HEK293 (cell line): Measurements from ENCODE around the gene ST6GALNAC1.

Experiments used
- CTCF ChIA-PET: fragments of 350-600 bp; formaldehyde crosslinking; extraction: SDS; loops from one replicate; lab custom pipeline; 2021; ENCODE audit warnings: antibody characterized with exemption; lab: Yijun Ruan, JAX
- POLR2A ChIA-PET: fragments of 300-600 bp; formaldehyde crosslinking; extraction: SDS; loops from one replicate; lab custom pipeline; 2020; ENCODE audit warnings: antibody characterized with exemption, inconsistent platforms; lab: Yijun Ruan, JAX
- H3K27ac ChIP-seq: fragments of 200-500 bp; sonication (Bioruptor generic); 2 replicates; pipeline ENCODE4 v1.5.1; 2014; ENCODE audit warnings: low read depth, low read length, control low read depth, inconsistent platforms; ENCODE audit errors: extremely low read depth
- H3K36me3 ChIP-seq, 2 experiments: fragments of 200-500 bp in 1 of 2; sonication (Bioruptor generic) in 1 of 2; 1 replicate in 1 of 2; 2 replicates in 1 of 2; pipeline ENCODE4 v1.5.1; 2014 to 2017; ENCODE audit warnings: inconsistent platforms in 2 of 2, low read length in 2 of 2; ENCODE audit not compliant: control insufficient read depth in 2 of 2, insufficient read depth in 1 of 2
- H3K4me1 ChIP-seq: fragments of 200-500 bp; sonication (Bioruptor generic); 2 replicates; pipeline ENCODE4 v1.5.1; 2014; ENCODE audit warnings: mild to moderate bottlenecking, low read length, inconsistent platforms; ENCODE audit not compliant: control insufficient read depth, insufficient read depth
- H3K4me3 ChIP-seq: 2 replicates; pipeline ENCODE4 v1.5.1; 2011; ENCODE audit warnings: low read depth, mild to moderate bottlenecking, control low read depth, low read length, moderate library complexity
- H3K9me3 ChIP-seq: fragments of 200-500 bp; sonication (Bioruptor generic); 2 replicates; pipeline ENCODE4 v1.5.1; 2014; ENCODE audit warnings: low read depth, low read length, inconsistent platforms; ENCODE audit not compliant: control insufficient read depth, insufficient read depth
- HIC1 ChIP-seq: fragments of 450-650 bp; formaldehyde crosslinking; IDR thresholded peaks from 2 replicates; pipeline ENCODE4 v1.5.1; 2016; ENCODE audit warnings: missing biosample characterization, missing genetic modification characterization
- ZFP69B ChIP-seq: fragments of 450-650 bp; formaldehyde crosslinking; IDR thresholded peaks from 2 replicates; pipeline ENCODE4 v1.5.1; 2016; ENCODE audit warnings: missing biosample characterization, missing genetic modification characterization
- ZNF169 ChIP-seq: fragments of 450-650 bp; formaldehyde crosslinking; IDR thresholded peaks from 2 replicates; pipeline ENCODE4 v1.5.1; 2016; ENCODE audit warnings: missing biosample characterization, missing genetic modification characterization
- ZNF223 ChIP-seq: fragments of 450-650 bp; formaldehyde crosslinking; IDR thresholded peaks from 2 replicates; pipeline ENCODE4 v1.5.1; 2016; ENCODE audit warnings: missing biosample characterization, missing genetic modification characterization
- ZNF335 ChIP-seq: fragments of 450-650 bp; formaldehyde crosslinking; conservative IDR thresholded peaks from 2 replicates; pipeline ENCODE4 v1.5.1; 2016; ENCODE audit warnings: missing biosample characterization, missing genetic modification characterization
- ZNF366 ChIP-seq: fragments of 450-650 bp; formaldehyde crosslinking; conservative IDR thresholded peaks from 2 replicates; pipeline ENCODE4 v1.5.1; 2016; ENCODE audit warnings: missing biosample characterization, missing genetic modification characterization
- ZNF48 ChIP-seq: fragments of 450-650 bp; formaldehyde crosslinking; IDR thresholded peaks from 2 replicates; pipeline ENCODE4 v1.5.1; 2016; ENCODE audit warnings: missing biosample characterization, missing genetic modification characterization
- ZNF521 ChIP-seq: fragments of 450-650 bp; formaldehyde crosslinking; IDR thresholded peaks from 2 replicates; pipeline ENCODE4 v1.5.1; 2017; ENCODE audit warnings: missing biosample characterization, mild to moderate bottlenecking, missing genetic modification characterization
- ZNF660 ChIP-seq: fragments of 450-650 bp; IDR thresholded peaks from 2 replicates; pipeline ENCODE4 v1.5.1; 2018; ENCODE audit warnings: missing biosample characterization, mild to moderate bottlenecking, missing genetic modification characterization
- ZNF670 ChIP-seq: fragments of 450-650 bp; formaldehyde crosslinking; IDR thresholded peaks from 2 replicates; pipeline ENCODE4 v1.5.1; 2016; ENCODE audit warnings: missing biosample characterization, missing genetic modification characterization, low read depth
- ZNF785 ChIP-seq: fragments of 450-650 bp; formaldehyde crosslinking; IDR thresholded peaks from 2 replicates; pipeline ENCODE4 v1.5.1; 2016; ENCODE audit warnings: missing biosample characterization, missing genetic modification characterization
- ZSCAN23 ChIP-seq: fragments of 450-650 bp; formaldehyde crosslinking; IDR thresholded peaks from 2 replicates; pipeline ENCODE4 v1.5.1; 2016; ENCODE audit warnings: missing biosample characterization, missing genetic modification characterization
- TF ChIP-seq, protein P1 (sequence below): fragments of 450-650 bp; formaldehyde crosslinking; IDR thresholded peaks from 2 replicates; pipeline ENCODE4 v1.5.1; 2017; ENCODE audit warnings: missing biosample characterization, missing genetic modification characterization
- TF ChIP-seq, protein P2 (sequence below): fragments of 450-650 bp; formaldehyde crosslinking; IDR thresholded peaks from 2 replicates; pipeline ENCODE4 v1.5.1; 2017; ENCODE audit warnings: missing biosample characterization, missing genetic modification characterization
- TF ChIP-seq, protein P3 (sequence below): fragments of 450-650 bp; formaldehyde crosslinking; IDR thresholded peaks from 2 replicates; pipeline ENCODE4 v1.5.1; 2016; ENCODE audit warnings: missing biosample characterization, missing genetic modification characterization

Gene ST6GALNAC1

DNA sequence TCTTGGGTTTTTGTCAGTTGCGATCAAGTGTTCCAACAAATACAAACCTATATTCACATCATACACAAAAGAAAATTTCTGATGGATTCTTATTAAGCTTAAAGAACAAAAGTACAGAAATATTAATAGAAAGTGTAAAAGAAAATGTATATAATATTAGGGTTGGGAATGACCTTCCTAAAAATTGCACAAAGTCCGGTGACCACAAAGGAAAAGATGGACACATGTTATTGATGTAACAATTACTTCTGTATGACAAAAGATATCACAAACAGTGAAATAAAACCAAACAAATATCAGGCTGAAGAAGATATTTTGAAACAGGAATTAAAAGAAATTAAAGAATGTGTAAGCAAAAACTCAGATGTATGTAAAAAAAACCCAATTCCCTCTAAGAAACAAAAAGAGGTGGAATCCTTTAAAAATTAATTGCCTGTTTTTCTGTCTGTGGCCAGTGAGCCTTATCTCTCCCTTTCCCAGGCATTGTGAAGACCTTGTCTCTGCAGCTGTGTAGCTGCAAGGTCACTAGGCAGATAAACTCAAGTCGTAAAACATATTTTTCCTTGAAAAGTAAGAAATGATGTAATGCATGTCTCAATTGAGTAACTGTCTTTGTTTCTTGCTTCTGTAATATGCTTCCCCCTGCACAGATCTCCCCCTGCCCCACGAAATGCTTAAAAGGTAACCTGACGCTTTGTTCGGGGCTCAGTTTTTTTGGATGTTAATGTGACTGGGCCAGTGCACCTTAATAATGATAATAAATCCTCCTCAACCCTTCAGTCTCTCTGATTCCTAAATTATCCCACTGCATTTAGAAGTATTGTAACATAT is 2.8 kb downstream of the ST6GALNAC1 start (continued):
- TF ChIP-seq HIC1 (tag by site-specific recombination) = no peak
- no peak for TF ChIP-seq ZNF223
- TF ChIP-seq, protein P1, sequence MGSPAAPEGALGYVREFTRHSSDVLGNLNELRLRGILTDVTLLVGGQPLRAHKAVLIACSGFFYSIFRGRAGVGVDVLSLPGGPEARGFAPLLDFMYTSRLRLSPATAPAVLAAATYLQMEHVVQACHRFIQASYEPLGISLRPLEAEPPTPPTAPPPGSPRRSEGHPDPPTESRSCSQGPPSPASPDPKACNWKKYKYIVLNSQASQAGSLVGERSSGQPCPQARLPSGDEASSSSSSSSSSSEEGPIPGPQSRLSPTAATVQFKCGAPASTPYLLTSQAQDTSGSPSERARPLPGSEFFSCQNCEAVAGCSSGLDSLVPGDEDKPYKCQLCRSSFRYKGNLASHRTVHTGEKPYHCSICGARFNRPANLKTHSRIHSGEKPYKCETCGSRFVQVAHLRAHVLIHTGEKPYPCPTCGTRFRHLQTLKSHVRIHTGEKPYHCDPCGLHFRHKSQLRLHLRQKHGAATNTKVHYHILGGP (tag by site-specific recombination) = peak; percentile 60; the same call in 1 of the 2 replicates
- peak; percentile 21; the same call in 1 of the 2 replicates for TF ChIP-seq ZNF660 (tag by site-specific recombination)
- peak; percentile 43 for TF ChIP-seq ZNF335 (tag by site-specific recombination)
- no peak for TF ChIP-seq ZNF670 (tag by site-specific recombination)
- no peak for TF ChIP-seq ZNF169

DNA sequence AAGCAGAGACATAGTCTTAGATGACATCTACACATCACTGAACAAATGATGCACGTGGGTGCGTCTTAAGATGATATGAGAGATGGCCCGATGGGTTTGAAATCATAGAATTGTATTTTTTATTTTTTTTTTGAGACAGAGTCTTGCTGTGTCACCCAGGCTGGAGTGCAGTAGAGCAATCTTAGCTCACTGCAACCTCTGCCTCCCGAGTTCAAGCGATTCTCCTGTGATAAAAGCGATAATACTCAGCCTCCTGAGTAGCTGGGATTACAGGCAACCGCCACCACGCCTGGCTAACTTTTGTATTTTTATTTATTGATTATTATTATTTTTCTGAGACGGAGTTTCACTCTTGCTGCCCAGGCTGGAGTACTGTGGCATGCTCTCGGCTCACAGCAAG is 5.3 kb downstream of the ST6GALNAC1 start:
- Histone ChIP-seq H3K36me3 (no peaks in the 10 kb centered on the region), H3K4me3 (no peak overlapping the region), H3K9me3 (no peaks in the 10 kb centered on the region), H3K27ac (no peak overlapping the region), H3K4me1 (peaks cover 16% of the 10 kb centered on the region)
- TF ChIP-seq, protein P2, sequence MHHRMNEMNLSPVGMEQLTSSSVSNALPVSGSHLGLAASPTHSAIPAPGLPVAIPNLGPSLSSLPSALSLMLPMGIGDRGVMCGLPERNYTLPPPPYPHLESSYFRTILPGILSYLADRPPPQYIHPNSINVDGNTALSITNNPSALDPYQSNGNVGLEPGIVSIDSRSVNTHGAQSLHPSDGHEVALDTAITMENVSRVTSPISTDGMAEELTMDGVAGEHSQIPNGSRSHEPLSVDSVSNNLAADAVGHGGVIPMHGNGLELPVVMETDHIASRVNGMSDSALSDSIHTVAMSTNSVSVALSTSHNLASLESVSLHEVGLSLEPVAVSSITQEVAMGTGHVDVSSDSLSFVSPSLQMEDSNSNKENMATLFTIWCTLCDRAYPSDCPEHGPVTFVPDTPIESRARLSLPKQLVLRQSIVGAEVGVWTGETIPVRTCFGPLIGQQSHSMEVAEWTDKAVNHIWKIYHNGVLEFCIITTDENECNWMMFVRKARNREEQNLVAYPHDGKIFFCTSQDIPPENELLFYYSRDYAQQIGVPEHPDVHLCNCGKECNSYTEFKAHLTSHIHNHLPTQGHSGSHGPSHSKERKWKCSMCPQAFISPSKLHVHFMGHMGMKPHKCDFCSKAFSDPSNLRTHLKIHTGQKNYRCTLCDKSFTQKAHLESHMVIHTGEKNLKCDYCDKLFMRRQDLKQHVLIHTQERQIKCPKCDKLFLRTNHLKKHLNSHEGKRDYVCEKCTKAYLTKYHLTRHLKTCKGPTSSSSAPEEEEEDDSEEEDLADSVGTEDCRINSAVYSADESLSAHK = no peak
- TF ChIP-seq ZNF785 (no peak), ZNF48 (tag by site-specific recombination) (no peak), ZFP69B (tag by site-specific recombination) (no peak), ZNF521 (no peak), ZSCAN23 (no peak), ZNF366 (tag by site-specific recombination) (no peak)
- TF ChIP-seq, protein P3, sequence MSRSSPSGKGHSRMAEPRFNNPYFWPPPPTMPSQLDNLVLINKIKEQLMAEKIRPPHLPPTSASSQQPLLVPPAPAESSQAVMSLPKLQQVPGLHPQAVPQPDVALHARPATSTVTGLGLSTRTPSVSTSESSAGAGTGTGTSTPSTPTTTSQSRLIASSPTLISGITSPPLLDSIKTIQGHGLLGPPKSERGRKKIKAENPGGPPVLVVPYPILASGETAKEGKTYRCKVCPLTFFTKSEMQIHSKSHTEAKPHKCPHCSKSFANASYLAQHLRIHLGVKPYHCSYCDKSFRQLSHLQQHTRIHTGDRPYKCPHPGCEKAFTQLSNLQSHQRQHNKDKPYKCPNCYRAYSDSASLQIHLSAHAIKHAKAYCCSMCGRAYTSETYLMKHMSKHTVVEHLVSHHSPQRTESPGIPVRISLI = no peak
- ChIA-PET POLR2A (interaction anchor here (0.7 to 1.2 kb wide), 2 partner anchors 33 to 81 kb away, joined by 3 to 4 read pairs; no protein-coding TSS in a partner anchor), CTCF (interaction anchor here (0.6 to 3.5 kb wide), 6 partner anchors 14 to 336 kb away, joined by 3 to 21 read pairs (median 4); no protein-coding TSS in a partner anchor)
